WTC11 (cell line): ENCODE measurements around the gene AMN. TPM values are rescaled to one million over a fixed set of nuclear protein-coding genes. Genes with fewer than 3 reads are reported as not detected.

ENCODE experiments used
- ATAC-seq: fragments of 200-7000 bp; cut with Tn5 transposase; 2 replicates; pipeline ENCODE4 v1.10.0; 2021; ENCODE audit warnings: mild to moderate bottlenecking, moderate library complexity
- CTCF ChIA-PET: fragments of 300-600 bp; sonication (Branson Sonifier 250); formaldehyde crosslinking; loops from one replicate; lab custom pipeline; 2021; ENCODE audit warnings: antibody characterized with exemption; lab: Charles Lee
- POLR2A ChIA-PET: fragments of 350-600 bp; sonication (Branson Sonifier 250); formaldehyde crosslinking; loops from one replicate; lab custom pipeline; 2021; ENCODE audit warnings: antibody characterized with exemption; lab: Charles Lee
- DNase-seq: peaks from one replicate; pipeline ENCODE4 v3.0.0; 2021; ENCODE audit warnings: low spot score
- H3K27ac Mint-ChIP-seq: 2 replicates; pipeline ENCODE4 v1.8.0; 2021; ENCODE audit warnings: mixed read lengths
- H3K27me3 Mint-ChIP-seq: 2 replicates; pipeline ENCODE4 v1.8.0; 2021; ENCODE audit warnings: low read depth, mild to moderate bottlenecking, moderate library complexity, mixed read lengths
- H3K36me3 Mint-ChIP-seq: 2 replicates; pipeline ENCODE4 v1.8.0; 2021; ENCODE audit warnings: mixed read lengths
- H3K4me1 Mint-ChIP-seq: 2 replicates; pipeline ENCODE4 v1.8.0; 2022; ENCODE audit warnings: mixed read lengths
- H3K4me3 Mint-ChIP-seq: 2 replicates; pipeline ENCODE4 v1.8.0; 2021; ENCODE audit warnings: mild to moderate bottlenecking, moderate library complexity, mixed read lengths
- H3K9me3 Mint-ChIP-seq: 2 replicates; pipeline ENCODE4 v1.8.0; 2021; ENCODE audit warnings: mixed read lengths
- CBFB ChIP-seq: sonication (generic); formaldehyde crosslinking; IDR thresholded peaks from 2 replicates; pipeline ENCODE4 v1.8.1; 2022; ENCODE audit warnings: mild to moderate bottlenecking, low read depth, missing genetic modification reagents
- E2F4 ChIP-seq: sonication (generic); formaldehyde crosslinking; IDR thresholded peaks from 2 replicates; pipeline ENCODE4 v1.8.1; 2022; ENCODE audit warnings: low read depth, mild to moderate bottlenecking, moderate library complexity, missing genetic modification reagents, borderline replicate concordance
- ELF4 ChIP-seq: sonication (generic); formaldehyde crosslinking; IDR thresholded peaks from 2 replicates; pipeline ENCODE4 v1.8.1; 2022; ENCODE audit warnings: low read depth, mild to moderate bottlenecking, moderate library complexity, missing genetic modification reagents
- FOXP4 ChIP-seq: sonication (generic); formaldehyde crosslinking; IDR thresholded peaks from 2 replicates; pipeline ENCODE4 v1.8.0; 2022; ENCODE audit warnings: mild to moderate bottlenecking, missing genetic modification reagents
- GABPB1 ChIP-seq: sonication (generic); formaldehyde crosslinking; IDR thresholded peaks from 2 replicates; pipeline ENCODE4 v1.8.1; 2023; ENCODE audit warnings: mild to moderate bottlenecking, missing genetic modification reagents
- HMGXB4 ChIP-seq: sonication (generic); formaldehyde crosslinking; IDR thresholded peaks from 2 replicates; pipeline ENCODE4 v1.8.1; 2023; ENCODE audit warnings: mild to moderate bottlenecking, moderate library complexity, missing genetic modification reagents
- MXD4 ChIP-seq: fragments of 250-450 bp; sonication (Bioruptor Pico); IDR thresholded peaks from 2 replicates; pipeline ENCODE4 v1.8.0; 2021; ENCODE audit warnings: mild to moderate bottlenecking, moderate library complexity, borderline replicate concordance
- OVOL2 ChIP-seq: fragments of 250-450 bp; sonication (Bioruptor Pico); IDR thresholded peaks from 2 replicates; pipeline ENCODE4 v1.9.0; 2021; ENCODE audit warnings: mild to moderate bottlenecking, borderline replicate concordance
- PRDM15 ChIP-seq: sonication (generic); formaldehyde crosslinking; IDR thresholded peaks from 2 replicates; pipeline ENCODE4 v1.8.0; 2022; ENCODE audit warnings: missing genetic modification reagents
- PRRX2 ChIP-seq: fragments of 250-450 bp; sonication (Bioruptor Pico); IDR thresholded peaks from 2 replicates; pipeline ENCODE4 v1.8.0; 2021; ENCODE audit warnings: mild to moderate bottlenecking
- SOX15 ChIP-seq: fragments of 250-450 bp; sonication (Bioruptor Pico); IDR thresholded peaks from 2 replicates; pipeline ENCODE4 v1.9.0; 2021; ENCODE audit warnings: mild to moderate bottlenecking
- ZBTB43 ChIP-seq: sonication (generic); formaldehyde crosslinking; IDR thresholded peaks from 2 replicates; pipeline ENCODE4 v1.8.1; 2023; ENCODE audit warnings: mild to moderate bottlenecking, missing genetic modification reagents
- ZNF138 ChIP-seq: sonication (generic); formaldehyde crosslinking; conservative IDR thresholded peaks from 2 replicates; pipeline ENCODE4 v1.8.1; 2022; ENCODE audit warnings: mild to moderate bottlenecking, moderate library complexity, missing genetic modification reagents
- ZNF281 ChIP-seq: sonication (generic); formaldehyde crosslinking; IDR thresholded peaks from 2 replicates; pipeline ENCODE4 v1.8.0; 2023; ENCODE audit warnings: mild to moderate bottlenecking, missing genetic modification reagents
- ZNF317 ChIP-seq: sonication (generic); formaldehyde crosslinking; IDR thresholded peaks from 2 replicates; pipeline ENCODE4 v1.8.1; 2023; ENCODE audit warnings: low read depth, mild to moderate bottlenecking, moderate library complexity, missing genetic modification reagents, borderline replicate concordance
- ZNF423 ChIP-seq: fragments of 250-450 bp; sonication (Bioruptor Pico); IDR thresholded peaks from 2 replicates; pipeline ENCODE4 v2.1.2; 2022; ENCODE audit warnings: mild to moderate bottlenecking, moderate library complexity
- ZSCAN18 ChIP-seq: fragments of 250-450 bp; sonication (Bioruptor Pico); IDR thresholded peaks from 2 replicates; pipeline ENCODE4 v2.1.2; 2022; ENCODE audit warnings: mild to moderate bottlenecking, moderate library complexity
- total RNA-seq: library from RNA; stranded (reverse); gene quantifications from 3 replicates; pipeline ENCODE4 v1.2.3, GENCODE V29; 2021

Gene AMN
- total RNA-seq, 1 experiment from 2014 or later: 2.8 TPM

- no peak for TF ChIP-seq ZNF281 (CRISPR knock-in tag)
Observed at GRCh38 chr14:102971314-102971713, 48.9 kb downstream of the AMN start (continued).

- ATAC-seq: no peak
- ChIA-PET CTCF (no interaction called here), POLR2A (no interaction called here)
- no peak overlapping the region for H3K4me3 Mint-ChIP-seq
- peaks cover 66% of the 10 kb centered on the region for H3K36me3 Mint-ChIP-seq
- TF ChIP-seq ZBTB43 (CRISPR knock-in tag) (no peak), ZNF317 (CRISPR knock-in tag) (no peak), ZNF138 (CRISPR knock-in tag) (no peak), MXD4 (CRISPR knock-in tag) (no peak), ZSCAN18 (CRISPR knock-in tag) (no peak)
- TF ChIP-seq, all 79 proteins: peak for 0
- H3K9me3 Mint-ChIP-seq: no peaks in the 10 kb centered on the region
- H3K27me3 Mint-ChIP-seq: no peaks in the 10 kb centered on the region
- no peaks in the 10 kb centered on the region for H3K4me1 Mint-ChIP-seq
- DNase-seq: no peak
- H3K27ac Mint-ChIP-seq: no peak overlapping the region; the same call in 1 of the 2 replicates
Observed at GRCh38 chr14:102971836-102972606, 49.6 kb downstream of the AMN start.

- Mint-ChIP-seq H3K27ac (no peak overlapping the region), H3K36me3 (peaks cover 58% of the 10 kb centered on the region), H3K4me1 (no peaks in the 10 kb centered on the region), H3K4me3 (no peak overlapping the region), H3K27me3 (no peaks in the 10 kb centered on the region), H3K9me3 (no peaks in the 10 kb centered on the region)
- DNase-seq (no peak), ATAC-seq (no peak)
- POLR2A ChIA-PET: interaction anchor here (0.6 kb wide), 1 partner anchor 961 kb away, joined by 5 read pairs; no protein-coding TSS in a partner anchor
- CTCF ChIA-PET: no interaction called here
- TF ChIP-seq PRRX2 (CRISPR knock-in tag) (no peak), ELF4 (CRISPR knock-in tag) (no peak), PRDM15 (CRISPR knock-in tag) (no peak), SOX15 (CRISPR knock-in tag) (no peak), FOXP4 (CRISPR knock-in tag) (no peak), GABPB1 (CRISPR knock-in tag) (no peak), ZNF423 (CRISPR knock-in tag) (no peak), CBFB (CRISPR knock-in tag) (no peak), HMGXB4 (no peak), E2F4 (CRISPR knock-in tag) (no peak), OVOL2 (no peak)
Observed at GRCh38 chr14:102973706-102974285, 51.3 kb downstream of the AMN start.
